ENCODE data around the gene TIMP4.

The TIMP4 gene

GRCh38 chr3:12107071-12107713, 51.5 kb downstream of the TIMP4 start:
- in situ Hi-C loops (cut with MboI; ENCODE audit: low sequenced_read_pairs), result no loop called here

Data from HL-60/S4 treated with retinoic acid at 250 ng/mL for 4 days and 3 days (cell line).